Type B pancreatic cell (in vitro differentiated cells): ENCODE results near the gene ANKMY2. TPM values are rescaled to one million over a fixed set of nuclear protein-coding genes. Genes with fewer than 3 reads are reported as not detected.
A peak's percentile ranks its signal among the peaks of the same experiment; 100 is the strongest.

ENCODE experiments used
- DNase-seq: peaks from one replicate; pipeline ENCODE4 v3.0.0; 2021; ENCODE audit warnings: mixed read lengths; ENCODE audit not compliant: unreplicated experiment; ENCODE audit errors: extremely low spot score
- H3K27ac Mint-ChIP-seq: 2 replicates; pipeline ENCODE4 v1.8.0; 2021; ENCODE audit warnings: mild to moderate bottlenecking, mixed read lengths
- H3K27me3 Mint-ChIP-seq: 2 replicates; pipeline ENCODE4 v1.8.0; 2021; ENCODE audit warnings: mixed read lengths
- H3K36me3 Mint-ChIP-seq: 2 replicates; pipeline ENCODE4 v1.8.0; 2021; ENCODE audit warnings: mixed read lengths
- H3K4me1 Mint-ChIP-seq: one replicate; pipeline ENCODE4 v1.8.0; 2021; ENCODE audit warnings: mixed read lengths; ENCODE audit not compliant: unreplicated experiment
- H3K4me3 Mint-ChIP-seq: 2 replicates; pipeline ENCODE4 v1.8.0; 2021; ENCODE audit warnings: mild to moderate bottlenecking, mixed read lengths
- H3K9me3 Mint-ChIP-seq: 2 replicates; pipeline ENCODE4 v1.8.0; 2021; ENCODE audit warnings: mixed read lengths
- CTCF ChIP-seq: fragments of 200-600 bp; sonication (generic); conservative IDR thresholded peaks from 2 replicates; pipeline ENCODE4 v1.5.0; 2021; ENCODE audit warnings: antibody characterized with exemption, mild to moderate bottlenecking
- total RNA-seq: library from RNA; stranded (reverse); gene quantifications from 2 replicates; pipeline ENCODE4 v1.2.1, GENCODE V29; 2021; ENCODE audit warnings: low replicate concordance

The ANKMY2 gene
- total RNA-seq, 1 donor from 2014 or later: 21.5 TPM

GRCh38 chr7:16644157-16644556, 1.4 kb downstream of the ANKMY2 start:
- no peak for TF ChIP-seq CTCF
- Mint-ChIP-seq H3K36me3 (peaks cover 9% of the 10 kb centered on the region), H3K9me3 (no peaks in the 10 kb centered on the region), H3K27me3 (no peaks in the 10 kb centered on the region), H3K27ac (peak overlapping the region; percentile 96), H3K4me1 (peaks cover 39% of the 10 kb centered on the region), H3K4me3 (peak overlapping the region; percentile 100)
- DNase-seq: no peak

- no peaks in the 10 kb centered on the region for H3K27me3 Mint-ChIP-seq
- H3K36me3 Mint-ChIP-seq: peaks cover 14% of the 10 kb centered on the region
- TF ChIP-seq CTCF: no peak
- H3K27ac Mint-ChIP-seq: no peak overlapping the region
- no peak for DNase-seq
- H3K9me3 Mint-ChIP-seq: no peaks in the 10 kb centered on the region
- no peak overlapping the region for H3K4me3 Mint-ChIP-seq
- H3K4me1 Mint-ChIP-seq: peaks cover 26% of the 10 kb centered on the region
Observed at GRCh38 chr7:16638282-16639280, 7.0 kb downstream of the ANKMY2 start.

- TF ChIP-seq CTCF: no peak
- no peak overlapping the region for H3K4me3 Mint-ChIP-seq
- no peaks in the 10 kb centered on the region for H3K27me3 Mint-ChIP-seq
- H3K4me1 Mint-ChIP-seq: peaks cover 17% of the 10 kb centered on the region
- no peak for DNase-seq
- peaks cover 11% of the 10 kb centered on the region for H3K36me3 Mint-ChIP-seq
- H3K9me3 Mint-ChIP-seq: no peaks in the 10 kb centered on the region
- no peak overlapping the region for H3K27ac Mint-ChIP-seq
Observed at GRCh38 chr7:16637379-16637778, 8.2 kb downstream of the ANKMY2 start.

- H3K27me3 Mint-ChIP-seq: no peaks in the 10 kb centered on the region
- H3K27ac Mint-ChIP-seq: no peak overlapping the region
- H3K4me1 Mint-ChIP-seq: peaks cover 17% of the 10 kb centered on the region
- DNase-seq: no peak
- no peak for TF ChIP-seq CTCF
- H3K9me3 Mint-ChIP-seq: no peaks in the 10 kb centered on the region
- H3K4me3 Mint-ChIP-seq: no peak overlapping the region
- H3K36me3 Mint-ChIP-seq: peaks cover 16% of the 10 kb centered on the region
Observed at GRCh38 chr7:16636555-16637101, 8.9 kb downstream of the ANKMY2 start.

- DNase-seq: no peak
- H3K27me3 Mint-ChIP-seq: no peaks in the 10 kb centered on the region
- no peaks in the 10 kb centered on the region for H3K9me3 Mint-ChIP-seq
- no peak for TF ChIP-seq CTCF
- H3K36me3 Mint-ChIP-seq: peaks cover 17% of the 10 kb centered on the region
- H3K4me3 Mint-ChIP-seq: no peak overlapping the region
- no peak overlapping the region for H3K27ac Mint-ChIP-seq
- peaks cover 17% of the 10 kb centered on the region for H3K4me1 Mint-ChIP-seq
Observed at GRCh38 chr7:16634271-16634738, 11.2 kb downstream of the ANKMY2 start.
